OCI-LY3 (cell line): Measurements from ENCODE around the gene CHL1.

ENCODE experiments used
- H2AFZ ChIP-seq: fragments of 200-600, 300-600 bp; shearing (Covaris generic); 2 replicates; pipeline ENCODE4 v1.6.0; 2014; ENCODE audit warnings: antibody characterized with exemption, low read depth, low read length
- H3K27ac ChIP-seq: fragments of 200-600, 300-600 bp; sonication (generic); 2 replicates; pipeline ENCODE4 v1.5.1; 2014; ENCODE audit warnings: mild to moderate bottlenecking, low read length, moderate library complexity, mixed read lengths
- H3K27me3 ChIP-seq: fragments of 200-600, 300-600 bp; sonication (generic); 2 replicates; pipeline ENCODE4 v1.6.1; 2014; ENCODE audit warnings: low read depth, low read length, mixed read lengths
- H3K36me3 ChIP-seq: fragments of 200-600, 300-600 bp; sonication (generic); replicated peaks from 2 replicates; pipeline ENCODE3; 2014; ENCODE audit warnings: low read depth, low read length, mixed read lengths
- H3K4me1 ChIP-seq: fragments of 300-600, 200-600 bp; sonication (generic); 2 replicates; pipeline ENCODE4 v1.6.1; 2014; ENCODE audit warnings: low read length, mixed read lengths
- H3K4me2 ChIP-seq: fragments of 200-600, 300-600 bp; sonication (generic); 2 replicates; pipeline ENCODE4 v1.6.1; 2014; ENCODE audit warnings: low read length, mixed read lengths
- H3K4me3 ChIP-seq: fragments of 300-600, 200-600 bp; sonication (generic); 2 replicates; pipeline ENCODE4 v1.5.1; 2014; ENCODE audit warnings: antibody characterized with exemption, mild to moderate bottlenecking, low read length, moderate library complexity
- H3K79me2 ChIP-seq: fragments of 300-600, 200-600 bp; shearing (Covaris generic); 2 replicates; pipeline ENCODE4 v1.6.1; 2014; ENCODE audit warnings: mild to moderate bottlenecking, low read length, mixed read lengths
- H3K9ac ChIP-seq: fragments of 300-600, 200-600 bp; shearing (Covaris generic); 2 replicates; pipeline ENCODE4 v1.6.0; 2014; ENCODE audit warnings: mild to moderate bottlenecking, low read length, moderate library complexity
- H3K9me3 ChIP-seq: fragments of 200-600, 300-600 bp; shearing (Covaris generic); 2 replicates; pipeline ENCODE4 v1.6.1; 2014; ENCODE audit warnings: low read length, mixed read lengths; ENCODE audit not compliant: insufficient read depth
- H4K20me1 ChIP-seq: fragments of 200-600, 300-600 bp; sonication (generic); 2 replicates; pipeline ENCODE4 v1.6.1; 2016; ENCODE audit warnings: low read length, mixed read lengths; ENCODE audit not compliant: insufficient read depth
- CTCF ChIP-seq: fragments of 200-600, 300-600 bp; sonication (generic); IDR thresholded peaks from 2 replicates; pipeline ENCODE4 v1.5.1; 2014; ENCODE audit warnings: antibody characterized with exemption, low read length, low read depth
- EZH2phosphoT487 ChIP-seq: fragments of 200-600 bp; shearing (Covaris generic); IDR thresholded peaks from 2 replicates; pipeline ENCODE4 v1.6.1; 2018; ENCODE audit warnings: antibody characterized with exemption, mixed run types, low read depth

Gene CHL1

GRCh38 chr3:331881-332280, 135.3 kb downstream of the CHL1 start:
- H3K27me3 ChIP-seq: no peaks in the 10 kb centered on the region
- H3K4me1 ChIP-seq: no peaks in the 10 kb centered on the region
- no peaks in the 10 kb centered on the region for H4K20me1 ChIP-seq
- H3K79me2 ChIP-seq: no peaks in the 10 kb centered on the region
- TF ChIP-seq CTCF (no peak), EZH2phosphoT487 (no peak)
- no peak overlapping the region for H2AFZ ChIP-seq
- no peak overlapping the region for H3K9ac ChIP-seq
- no peak overlapping the region for H3K4me3 ChIP-seq
- H3K4me2 ChIP-seq: no peak overlapping the region
- no peak overlapping the region for H3K27ac ChIP-seq
- no peaks in the 10 kb centered on the region for H3K36me3 ChIP-seq
- H3K9me3 ChIP-seq: no peaks in the 10 kb centered on the region

- TF ChIP-seq EZH2phosphoT487: no peak
- TF ChIP-seq CTCF: no peak
- Histone ChIP-seq H3K27ac (no peak overlapping the region), H2AFZ (no peak overlapping the region), H3K9ac (no peak overlapping the region), H3K27me3 (no peaks in the 10 kb centered on the region), H3K36me3 (no peaks in the 10 kb centered on the region), H3K79me2 (no peaks in the 10 kb centered on the region), H3K9me3 (no peaks in the 10 kb centered on the region), H3K4me3 (no peak overlapping the region), H4K20me1 (no peaks in the 10 kb centered on the region), H3K4me1 (no peaks in the 10 kb centered on the region), H3K4me2 (no peak overlapping the region)
Observed at GRCh38 chr3:332701-333100, 136.1 kb downstream of the CHL1 start.

GRCh38 chr3:335240-335639, 138.7 kb downstream of the CHL1 start:
- Histone ChIP-seq H4K20me1 (no peaks in the 10 kb centered on the region), H3K27me3 (no peaks in the 10 kb centered on the region), H3K9me3 (no peaks in the 10 kb centered on the region), H3K79me2 (no peaks in the 10 kb centered on the region), H3K4me3 (no peak overlapping the region), H3K4me1 (no peaks in the 10 kb centered on the region), H3K36me3 (no peaks in the 10 kb centered on the region), H3K9ac (no peak overlapping the region), H3K4me2 (no peak overlapping the region), H2AFZ (no peak overlapping the region), H3K27ac (no peak overlapping the region)
- TF ChIP-seq CTCF (no peak), EZH2phosphoT487 (no peak)

GRCh38 chr3:339351-339750, 142.8 kb downstream of the CHL1 start:
- Histone ChIP-seq H2AFZ (no peak overlapping the region), H3K79me2 (no peaks in the 10 kb centered on the region)

More at GRCh38 chr3:339351-339750, 142.8 kb downstream of the CHL1 start:
- Histone ChIP-seq H3K9ac (no peak overlapping the region), H3K4me1 (no peaks in the 10 kb centered on the region), H3K36me3 (no peaks in the 10 kb centered on the region), H4K20me1 (no peaks in the 10 kb centered on the region), H3K27me3 (no peaks in the 10 kb centered on the region), H3K9me3 (no peaks in the 10 kb centered on the region), H3K27ac (no peak overlapping the region), H3K4me2 (no peak overlapping the region), H3K4me3 (no peak overlapping the region)
- TF ChIP-seq EZH2phosphoT487: no peak
- TF ChIP-seq CTCF: no peak
